ENCODE data around the gene VIL1. TPM values are rescaled to one million over a fixed set of nuclear protein-coding genes. Genes with fewer than 3 reads are reported as not detected.

Gene VIL1
- total RNA-seq, 1 experiment from 2014 or later, result 4.2 TPM

DNA sequence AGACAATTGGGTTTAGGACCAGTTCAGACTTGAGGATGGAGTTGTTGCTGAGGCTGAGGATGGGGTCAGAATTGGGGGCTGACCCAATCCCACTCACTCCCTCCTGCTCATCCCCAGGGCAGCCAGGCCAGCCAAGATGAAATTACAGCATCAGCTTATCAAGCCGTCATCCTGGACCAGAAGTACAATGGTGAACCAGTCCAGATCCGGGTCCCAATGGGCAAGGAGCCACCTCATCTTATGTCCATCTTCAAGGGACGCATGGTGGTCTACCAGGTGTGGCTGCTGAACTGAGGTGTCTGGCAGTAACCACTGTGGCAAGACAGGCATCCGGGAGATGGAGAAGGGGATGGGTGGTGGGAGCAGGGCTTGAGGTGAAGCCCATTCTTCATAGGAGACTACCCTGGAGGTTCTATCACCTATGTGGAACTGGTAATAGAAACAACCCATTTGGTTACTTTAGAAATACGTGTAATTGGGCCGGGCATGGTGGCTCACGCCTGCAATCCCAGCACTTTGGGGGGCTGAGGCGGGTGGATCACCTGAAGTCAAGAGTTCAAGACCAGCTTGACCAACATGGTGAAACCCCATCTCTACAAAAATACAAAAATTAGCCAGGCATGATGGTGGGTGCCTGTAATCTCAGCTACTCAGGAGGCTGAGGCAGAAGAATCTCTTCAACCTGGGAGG, 13.9 kb downstream of the VIL1 start:
- Histone ChIP-seq H2BK5ac (ENCODE audit: insufficient read length, low read length) (no peak overlapping the region), H3K4me2 (ENCODE audit: insufficient read depth, insufficient read length, low read length) (no peak overlapping the region), H3K14ac (ENCODE audit: insufficient read depth, low read length) (no peak overlapping the region), H2BK120ac (ENCODE audit: low read depth, low read length, poor library complexity, severe bottlenecking) (no peak overlapping the region), H4K5ac (ENCODE audit: insufficient read length, low read depth, low read length) (no peak overlapping the region), H2AK5ac (ENCODE audit: insufficient read length, low read length) (no peak overlapping the region), H2BK20ac (ENCODE audit: low read depth, low read length, poor library complexity, severe bottlenecking) (no peak overlapping the region), H3K9me3 (ENCODE audit: control insufficient read depth, low read depth, low read length) (no peaks in the 10 kb centered on the region), H3K4ac (ENCODE audit: low read depth, low read length) (no peak overlapping the region), H3K79me1 (ENCODE audit: insufficient read depth, low read depth, low read length, poor library complexity, severe bottlenecking) (no peaks in the 10 kb centered on the region), H3K56ac (ENCODE audit: insufficient read length, low read depth, low read length) (no peak overlapping the region), H2AFZ (ENCODE audit: low read length) (no peak overlapping the region), H3K4me1 (ENCODE audit: insufficient read depth, low read length) (no peaks in the 10 kb centered on the region), H3K23me2 (ENCODE audit: insufficient read length, low read depth, low read length, poor library complexity, severe bottlenecking) (no peaks in the 10 kb centered on the region), H2BK12ac (ENCODE audit: insufficient read length, low read depth, low read length) (no peak overlapping the region), H4K91ac (ENCODE audit: insufficient read length, low read depth, low read length) (no peak overlapping the region), H2BK15ac (ENCODE audit: low read depth, low read length) (no peak overlapping the region), H3K27ac (ENCODE audit: insufficient read length, low read depth, low read length) (no peak overlapping the region), H3K18ac (ENCODE audit: insufficient read length, low read depth, low read length) (no peak overlapping the region), H3T11ph (ENCODE audit: low read length) (no peak overlapping the region), H3K27me3 (ENCODE audit: insufficient read depth, low read length) (no peaks in the 10 kb centered on the region), H4K20me1 (ENCODE audit: control insufficient read depth, insufficient read depth, insufficient read length) (no peaks in the 10 kb centered on the region), H3K9ac (ENCODE audit: extremely low read depth, insufficient read length, low read length) (no peak overlapping the region), H4K8ac (replicated peaks; ENCODE audit: insufficient read length, low read depth, low read length) (no peak overlapping the region), H3K23ac (ENCODE audit: insufficient read length, low read depth, low read length) (no peak overlapping the region), H3K79me2 (ENCODE audit: insufficient read depth, low read length) (no peaks in the 10 kb centered on the region)
- TF ChIP-seq, protein P1, sequence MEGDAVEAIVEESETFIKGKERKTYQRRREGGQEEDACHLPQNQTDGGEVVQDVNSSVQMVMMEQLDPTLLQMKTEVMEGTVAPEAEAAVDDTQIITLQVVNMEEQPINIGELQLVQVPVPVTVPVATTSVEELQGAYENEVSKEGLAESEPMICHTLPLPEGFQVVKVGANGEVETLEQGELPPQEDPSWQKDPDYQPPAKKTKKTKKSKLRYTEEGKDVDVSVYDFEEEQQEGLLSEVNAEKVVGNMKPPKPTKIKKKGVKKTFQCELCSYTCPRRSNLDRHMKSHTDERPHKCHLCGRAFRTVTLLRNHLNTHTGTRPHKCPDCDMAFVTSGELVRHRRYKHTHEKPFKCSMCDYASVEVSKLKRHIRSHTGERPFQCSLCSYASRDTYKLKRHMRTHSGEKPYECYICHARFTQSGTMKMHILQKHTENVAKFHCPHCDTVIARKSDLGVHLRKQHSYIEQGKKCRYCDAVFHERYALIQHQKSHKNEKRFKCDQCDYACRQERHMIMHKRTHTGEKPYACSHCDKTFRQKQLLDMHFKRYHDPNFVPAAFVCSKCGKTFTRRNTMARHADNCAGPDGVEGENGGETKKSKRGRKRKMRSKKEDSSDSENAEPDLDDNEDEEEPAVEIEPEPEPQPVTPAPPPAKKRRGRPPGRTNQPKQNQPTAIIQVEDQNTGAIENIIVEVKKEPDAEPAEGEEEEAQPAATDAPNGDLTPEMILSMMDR (conservative IDR thresholded peaks at IDR 0.05), result no peak
- no peak for DNase-seq
- H3K4me1 Mint-ChIP-seq, result peaks cover 0 to under 1% of the 10 kb centered on the region in 2 experiments; a peak in 1 of 4 replicates
- peaks cover 0 to 4% (median 0%) of the 10 kb centered on the region in 3 experiments; a peak in 1 of 7 replicates for H3K36me3 Mint-ChIP-seq (ENCODE audit: insufficient read depth in 1 of 3, low read depth in 3 of 3)
- no peak overlapping the region for H3K27ac Mint-ChIP-seq
- peaks cover 1% of the 10 kb centered on the region for H3K27me3 Mint-ChIP-seq (ENCODE audit: low read depth)
- no peak overlapping the region for H3K4me3 Mint-ChIP-seq
- H3K9me3 Mint-ChIP-seq, result no peaks in the 10 kb centered on the region
- no CpG with 5 or more reads among the region's 8 CpGs for WGBS (ENCODE audit: extremely low coverage, insufficient read length, low lambda C conversion rate)

Data from H9 (cell line).